HG03095 (cell line): ENCODE data around the gene EPHA8.

Experiments
- ATAC-seq: cut with Tn5 transposase; IDR thresholded peaks from one replicate; pipeline ENCODE4 v1.9.1; 2021; ENCODE audit warnings: moderate library complexity; ENCODE audit not compliant: unreplicated experiment

The EPHA8 gene

GRCh38 chr1:22562584-22563583 is at the start of gene EPHA8:
EPHA8 (plus strand) TSS chr1:22563489; CDS start chr1:22563636, 147 bp downstream.
- ATAC-seq: no peak

GRCh38 chr1:22516906-22517571 is 46.2 kb upstream of the EPHA8 start:
- ATAC-seq: no peak

- ATAC-seq: no peak
Observed at GRCh38 chr1:22517956-22518355, 45.3 kb upstream of the EPHA8 start.

- no peak for ATAC-seq
Observed at GRCh38 chr1:22518379-22518778, 44.9 kb upstream of the EPHA8 start.

GRCh38 chr1:22520871-22521270 is 42.4 kb upstream of the EPHA8 start:
- no peak for ATAC-seq

GRCh38 chr1:22521692-22522091 is 41.6 kb upstream of the EPHA8 start:
- no peak for ATAC-seq

DNA sequence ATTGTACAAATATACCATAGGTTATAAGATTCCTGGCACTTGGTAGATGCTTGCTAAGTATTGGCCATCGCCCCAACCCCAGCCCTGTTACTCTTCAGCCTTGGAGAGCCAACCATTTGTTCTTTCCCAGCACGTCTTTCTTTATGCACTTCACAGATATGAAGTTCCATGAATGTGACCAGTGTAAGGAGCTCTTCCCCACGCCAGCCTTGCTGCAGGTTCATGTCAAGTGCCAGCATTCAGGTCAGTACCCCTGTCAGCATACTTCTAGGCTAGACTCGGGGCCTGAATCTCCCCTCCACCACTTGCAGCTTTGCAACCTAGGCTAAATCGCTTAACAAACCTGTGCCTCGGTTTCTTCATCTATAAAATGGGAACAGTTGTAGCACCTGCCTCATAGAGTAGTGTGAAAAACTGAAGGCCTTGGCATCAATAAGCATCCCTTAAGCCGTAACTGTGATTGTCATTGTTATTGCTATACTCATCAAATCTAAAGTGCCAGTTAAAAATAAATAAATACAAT is 41.0 kb upstream of the EPHA8 start:
- no peak for ATAC-seq

GRCh38 chr1:22524481-22524880 is 38.8 kb upstream of the EPHA8 start:
- no peak for ATAC-seq

GRCh38 chr1:22525211-22525610 is 38.1 kb upstream of the EPHA8 start:
- ATAC-seq: no peak

GRCh38 chr1:22525646-22526045 is 37.6 kb upstream of the EPHA8 start:
- no peak for ATAC-seq

- ATAC-seq: no peak
Observed at GRCh38 chr1:22526098-22526497, 37.2 kb upstream of the EPHA8 start.

GRCh38 chr1:22526677-22527076 is 36.6 kb upstream of the EPHA8 start:
- no peak for ATAC-seq

- no peak for ATAC-seq
Observed at GRCh38 chr1:22527122-22527521, 36.2 kb upstream of the EPHA8 start.

- ATAC-seq: no peak
Observed at GRCh38 chr1:22527555-22528296, 35.6 kb upstream of the EPHA8 start.

DNA sequence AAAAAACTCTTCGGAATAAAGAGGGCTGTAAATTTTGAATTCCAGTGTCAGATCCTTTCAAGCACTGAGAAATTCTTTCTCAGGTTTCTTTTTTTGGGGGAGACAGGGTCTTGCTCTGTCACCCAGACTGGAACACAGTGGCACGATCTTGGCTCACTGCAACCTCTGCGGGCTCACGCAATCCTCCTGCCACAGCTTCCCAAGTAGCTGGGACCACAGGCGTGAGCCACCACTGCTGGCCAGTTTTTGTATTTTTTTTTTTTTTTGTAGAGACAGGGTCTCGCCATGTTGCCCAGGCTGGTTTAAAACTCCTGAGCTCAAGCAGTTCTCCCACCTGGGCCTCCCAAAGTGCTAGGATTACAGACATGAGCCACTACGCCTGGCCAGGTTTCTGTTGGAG is 34.8 kb upstream of the EPHA8 start:
- ATAC-seq: no peak

- no peak for ATAC-seq
Observed at GRCh38 chr1:22529901-22530621, 33.2 kb upstream of the EPHA8 start.

GRCh38 chr1:22530715-22531114 is 32.6 kb upstream of the EPHA8 start:
- no peak for ATAC-seq

DNA sequence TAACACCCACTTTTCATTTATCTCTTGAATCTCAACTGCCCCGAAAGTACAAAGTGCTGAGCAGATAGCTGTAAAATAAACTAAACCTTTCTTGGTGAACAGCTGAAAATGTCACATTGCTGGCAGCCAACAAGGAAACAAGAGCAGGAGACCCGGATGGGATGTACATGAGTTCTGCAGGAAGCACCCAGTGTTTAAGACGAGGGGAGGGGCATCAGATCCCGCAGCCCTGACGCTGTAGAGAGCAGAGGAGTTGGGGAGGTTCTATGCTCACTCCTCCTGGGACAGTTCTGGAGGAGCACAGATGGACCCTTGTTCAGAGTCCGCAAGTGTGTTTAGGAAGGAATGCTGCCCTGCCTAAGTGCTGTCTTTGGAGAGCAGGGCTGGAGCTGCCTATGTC is 32.0 kb upstream of the EPHA8 start:
- no peak for ATAC-seq

GRCh38 chr1:22533244-22533895 is 29.9 kb upstream of the EPHA8 start:
- no peak for ATAC-seq

DNA sequence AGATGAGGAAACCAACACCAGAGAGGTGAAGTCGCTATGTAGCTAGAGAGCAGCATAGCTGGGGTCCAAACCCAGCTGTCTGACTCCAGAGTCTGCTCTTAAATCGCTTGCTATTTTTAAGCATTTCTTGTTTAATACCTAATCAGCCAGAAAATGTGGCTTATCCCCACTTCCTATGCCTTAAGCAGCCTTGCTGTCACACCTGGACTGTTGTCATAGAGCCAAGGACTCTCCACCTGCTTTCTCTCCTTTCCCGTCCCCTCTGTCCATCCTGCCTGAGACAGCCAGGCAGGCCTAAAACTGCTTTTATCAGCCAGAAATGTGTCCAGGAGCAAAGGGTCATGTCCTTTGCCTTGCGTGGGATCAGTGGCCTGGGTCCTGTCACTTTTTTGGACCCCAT is 28.3 kb upstream of the EPHA8 start:
- ATAC-seq: no peak
